ENCODE measurements around the gene EXOC6B.

GRCh38 chr2:72847534-72848315, 21.9 kb upstream of the EXOC6B start:
- TF ChIP-seq CTCF (IDR thresholded peaks at IDR 0.05; ENCODE audit: low read length) (no peak), EZH2phosphoT487 (IDR thresholded peaks at IDR 0.05; ENCODE audit: low read length) (no peak), EZH2 (optimal IDR thresholded peaks at IDR 0.05; ENCODE audit: low read depth, low read length) (no peak)

Measured in MM.1S (cell line).